Measurements from ENCODE around the gene TCAIM.

The TCAIM gene

GRCh38 chr3:44439499-44440295 is 101.1 kb downstream of the TCAIM start:
- Histone ChIP-seq H3K4me1 (ENCODE audit: insufficient read depth, low read length) (peaks cover 40% of the 10 kb centered on the region), H4K20me1 (ENCODE audit: insufficient read depth, low read length) (no peaks in the 10 kb centered on the region), H3K4me2 (ENCODE audit: insufficient read depth, low read length) (peak overlapping the region; percentile 51), H3K27ac (ENCODE audit: low read length) (peak overlapping the region; percentile 75), H3K9me3 (ENCODE audit: insufficient read depth, low read length, severe bottlenecking) (no peaks in the 10 kb centered on the region), H3K4me3 (ENCODE audit: low read depth in 1 of 2, low read length in 2 of 2) (peak overlapping the region in 1 of 2 experiments; percentile 8; a peak in 1 of 4 replicates), H3K79me2 (ENCODE audit: insufficient read depth, low read length) (no peaks in the 10 kb centered on the region), H3K36me3 (ENCODE audit: insufficient read depth, low read length) (peaks cover 18% of the 10 kb centered on the region), H3K9ac (ENCODE audit: low read depth, low read length) (peak overlapping the region; percentile 30), H3K27me3 (ENCODE audit: insufficient read depth, low read length, poor library complexity) (no peaks in the 10 kb centered on the region), H2AFZ (ENCODE audit: low read depth, low read length) (no peak overlapping the region)
- DNase-seq, result peak; percentile 81
- ATAC-seq (ENCODE audit: insufficient read depth, low read depth), result peak; percentile 96
- TF ChIP-seq EZH2 (IDR thresholded peaks at IDR 0.05; ENCODE audit: borderline replicate concordance, low read depth, low read length, severe bottlenecking), result no peak
- TF ChIP-seq, protein P1, sequence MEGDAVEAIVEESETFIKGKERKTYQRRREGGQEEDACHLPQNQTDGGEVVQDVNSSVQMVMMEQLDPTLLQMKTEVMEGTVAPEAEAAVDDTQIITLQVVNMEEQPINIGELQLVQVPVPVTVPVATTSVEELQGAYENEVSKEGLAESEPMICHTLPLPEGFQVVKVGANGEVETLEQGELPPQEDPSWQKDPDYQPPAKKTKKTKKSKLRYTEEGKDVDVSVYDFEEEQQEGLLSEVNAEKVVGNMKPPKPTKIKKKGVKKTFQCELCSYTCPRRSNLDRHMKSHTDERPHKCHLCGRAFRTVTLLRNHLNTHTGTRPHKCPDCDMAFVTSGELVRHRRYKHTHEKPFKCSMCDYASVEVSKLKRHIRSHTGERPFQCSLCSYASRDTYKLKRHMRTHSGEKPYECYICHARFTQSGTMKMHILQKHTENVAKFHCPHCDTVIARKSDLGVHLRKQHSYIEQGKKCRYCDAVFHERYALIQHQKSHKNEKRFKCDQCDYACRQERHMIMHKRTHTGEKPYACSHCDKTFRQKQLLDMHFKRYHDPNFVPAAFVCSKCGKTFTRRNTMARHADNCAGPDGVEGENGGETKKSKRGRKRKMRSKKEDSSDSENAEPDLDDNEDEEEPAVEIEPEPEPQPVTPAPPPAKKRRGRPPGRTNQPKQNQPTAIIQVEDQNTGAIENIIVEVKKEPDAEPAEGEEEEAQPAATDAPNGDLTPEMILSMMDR (IDR thresholded peaks at IDR 0.05; ENCODE audit: borderline replicate concordance, extremely low read depth, low read length, poor library complexity, severe bottlenecking), result no peak

GRCh38 chr3:44442596-44443309 is 104.2 kb downstream of the TCAIM start:
- peaks cover 48% of the 10 kb centered on the region for H3K36me3 ChIP-seq (ENCODE audit: insufficient read depth, low read length)
- H3K4me3 ChIP-seq (ENCODE audit: low read depth in 1 of 2, low read length in 2 of 2), result no peak overlapping the region
- H3K4me1 ChIP-seq (ENCODE audit: insufficient read depth, low read length), result peaks cover 40% of the 10 kb centered on the region
- no peak for ATAC-seq (ENCODE audit: insufficient read depth, low read depth)
- no peaks in the 10 kb centered on the region for H3K27me3 ChIP-seq (ENCODE audit: insufficient read depth, low read length, poor library complexity)
- no peak for DNase-seq
- H3K27ac ChIP-seq (ENCODE audit: low read length), result no peak overlapping the region
- no peak overlapping the region for H3K9ac ChIP-seq (ENCODE audit: low read depth, low read length)
- H3K79me2 ChIP-seq (ENCODE audit: insufficient read depth, low read length), result no peaks in the 10 kb centered on the region
- H4K20me1 ChIP-seq (ENCODE audit: insufficient read depth, low read length), result no peaks in the 10 kb centered on the region
- TF ChIP-seq, protein P1 (IDR thresholded peaks at IDR 0.05; ENCODE audit: borderline replicate concordance, extremely low read depth, low read length, poor library complexity, severe bottlenecking), result no peak
- TF ChIP-seq EZH2 (IDR thresholded peaks at IDR 0.05; ENCODE audit: borderline replicate concordance, low read depth, low read length, severe bottlenecking), result no peak
- H3K4me2 ChIP-seq (ENCODE audit: insufficient read depth, low read length), result no peak overlapping the region
- H3K9me3 ChIP-seq (ENCODE audit: insufficient read depth, low read length, severe bottlenecking), result no peaks in the 10 kb centered on the region
- H2AFZ ChIP-seq (ENCODE audit: low read depth, low read length), result no peak overlapping the region

GRCh38 chr3:44444437-44444836 is 105.9 kb downstream of the TCAIM start:
- H3K9ac ChIP-seq (ENCODE audit: low read depth, low read length), result no peak overlapping the region
- H3K4me3 ChIP-seq (ENCODE audit: low read depth in 1 of 2, low read length in 2 of 2), result no peak overlapping the region
- H3K36me3 ChIP-seq (ENCODE audit: insufficient read depth, low read length), result peaks cover 64% of the 10 kb centered on the region
- no peaks in the 10 kb centered on the region for H4K20me1 ChIP-seq (ENCODE audit: insufficient read depth, low read length)
- TF ChIP-seq EZH2 (IDR thresholded peaks at IDR 0.05; ENCODE audit: borderline replicate concordance, low read depth, low read length, severe bottlenecking), result no peak
- TF ChIP-seq, protein P1 (IDR thresholded peaks at IDR 0.05; ENCODE audit: borderline replicate concordance, extremely low read depth, low read length, poor library complexity, severe bottlenecking), result no peak
- DNase-seq (no peak), ATAC-seq (ENCODE audit: insufficient read depth, low read depth) (no peak)
- H3K27me3 ChIP-seq (ENCODE audit: insufficient read depth, low read length, poor library complexity), result no peaks in the 10 kb centered on the region
- H2AFZ ChIP-seq (ENCODE audit: low read depth, low read length), result no peak overlapping the region
- no peaks in the 10 kb centered on the region for H3K9me3 ChIP-seq (ENCODE audit: insufficient read depth, low read length, severe bottlenecking)
- H3K79me2 ChIP-seq (ENCODE audit: insufficient read depth, low read length), result no peaks in the 10 kb centered on the region
- no peak overlapping the region for H3K4me2 ChIP-seq (ENCODE audit: insufficient read depth, low read length)
- peaks cover 34% of the 10 kb centered on the region for H3K4me1 ChIP-seq (ENCODE audit: insufficient read depth, low read length)
- H3K27ac ChIP-seq (ENCODE audit: low read length), result no peak overlapping the region
